Measurements from ENCODE around the gene ACAD9. TPM values are rescaled to one million over a fixed set of nuclear protein-coding genes. Genes with fewer than 3 reads are reported as not detected.
A peak's percentile ranks its signal among the peaks of the same experiment; 100 is the strongest.
"Not testable (repeated sequence)": the region's sequence is repeated elsewhere in the genome, so short reads cannot be mapped to it uniquely, and the experiment has no call there.

Gene ACAD9
- total RNA-seq (2014; rRNA removed; shearing (Covaris generic)) = 67.2 and 73.8 TPM in 2 replicates

GRCh38 chr3:128879125-128879969, at the start of gene ACAD9:
TSS of gene ACAD9 (plus strand) at chr3:128879620. CDS start at chr3:128879692, 72 bp downstream.
- peak; percentile 99 for DNase-seq (ENCODE audit: low spot score)

- not testable (repeated sequence) for DNase-seq (ENCODE audit: low spot score)
Measured at GRCh38 chr3:128829925-128830625, 49.3 kb upstream of the ACAD9 start.

- DNase-seq (ENCODE audit: low spot score) = not testable (repeated sequence)
Measured at GRCh38 chr3:128830762-128831161, 48.7 kb upstream of the ACAD9 start.

- not testable (repeated sequence) for DNase-seq (ENCODE audit: low spot score)
Measured at GRCh38 chr3:128832979-128833378, 46.4 kb upstream of the ACAD9 start.

- DNase-seq (ENCODE audit: low spot score) = no peak
Measured at GRCh38 chr3:128835096-128835495, 44.3 kb upstream of the ACAD9 start.

GRCh38 chr3:128841926-128842920, 37.2 kb upstream of the ACAD9 start:
- no peak for DNase-seq (ENCODE audit: low spot score)

- DNase-seq (ENCODE audit: low spot score) = no peak
Measured at GRCh38 chr3:128844502-128844901, 34.9 kb upstream of the ACAD9 start.

GRCh38 chr3:128845119-128845777, 34.2 kb upstream of the ACAD9 start:
- DNase-seq (ENCODE audit: low spot score) = no peak

GRCh38 chr3:128845778-128846485, 33.5 kb upstream of the ACAD9 start:
- DNase-seq (ENCODE audit: low spot score) = no peak

GRCh38 chr3:128846486-128846891, 32.9 kb upstream of the ACAD9 start:
- DNase-seq (ENCODE audit: low spot score) = no peak

- DNase-seq (ENCODE audit: low spot score) = no peak
Measured at GRCh38 chr3:128847666-128848370, 31.6 kb upstream of the ACAD9 start.

GRCh38 chr3:128848936-128849335, 30.5 kb upstream of the ACAD9 start:
- no peak for DNase-seq (ENCODE audit: low spot score)

- no peak for DNase-seq (ENCODE audit: low spot score)
Measured at GRCh38 chr3:128849911-128850455, 29.4 kb upstream of the ACAD9 start.

GRCh38 chr3:128850544-128850943, 28.9 kb upstream of the ACAD9 start:
- no peak for DNase-seq (ENCODE audit: low spot score)

GRCh38 chr3:128851601-128852000, 27.8 kb upstream of the ACAD9 start:
- no peak for DNase-seq (ENCODE audit: low spot score)

- DNase-seq (ENCODE audit: low spot score) = no peak
Measured at GRCh38 chr3:128853826-128854225, 25.6 kb upstream of the ACAD9 start.

- no peak for DNase-seq (ENCODE audit: low spot score)
Measured at GRCh38 chr3:128854475-128854874, 24.9 kb upstream of the ACAD9 start.

GRCh38 chr3:128855569-128855968, 23.9 kb upstream of the ACAD9 start:
- no peak for DNase-seq (ENCODE audit: low spot score)

- no peak for DNase-seq (ENCODE audit: low spot score)
Measured at GRCh38 chr3:128858167-128858566, 21.3 kb upstream of the ACAD9 start.

- peak; percentile 23 for DNase-seq (ENCODE audit: low spot score)
Measured at GRCh38 chr3:128859630-128860029, 19.8 kb upstream of the ACAD9 start.

Measured in A172 (cell line).